Ishikawa (cell line): Measurements from ENCODE around the gene LITAF.

Experiments
- CEBPB ChIP-seq: IDR thresholded peaks from 2 replicates; pipeline ENCODE4 v1.6.1; 2012
- CREB1 ChIP-seq: IDR thresholded peaks from 2 replicates; pipeline ENCODE4 v1.6.1; 2012; ENCODE audit warnings: low read depth
- EGR1 ChIP-seq: IDR thresholded peaks from 2 replicates; pipeline ENCODE4 v1.6.1; 2012
- EP300 ChIP-seq: IDR thresholded peaks from 2 replicates; pipeline ENCODE4 v1.6.1; 2012; ENCODE audit warnings: borderline replicate concordance
- FOXM1 ChIP-seq: IDR thresholded peaks from 2 replicates; pipeline ENCODE4 v1.6.1; 2012; ENCODE audit warnings: low read depth, borderline replicate concordance
- NFIC ChIP-seq: IDR thresholded peaks from 2 replicates; pipeline ENCODE4 v1.6.1; 2012
- RAD21 ChIP-seq: IDR thresholded peaks from 2 replicates; pipeline ENCODE4 v1.6.1; 2012; ENCODE audit warnings: low read depth
- TAF1 ChIP-seq: IDR thresholded peaks from 2 replicates; pipeline ENCODE4 v1.6.1; 2012; ENCODE audit warnings: low read depth, mild to moderate bottlenecking
- TCF12 ChIP-seq: IDR thresholded peaks from 2 replicates; pipeline ENCODE4 v1.6.1; 2012; ENCODE audit warnings: low read depth
- TEAD4 ChIP-seq: IDR thresholded peaks from 2 replicates; pipeline ENCODE4 v1.6.1; 2012
- YY1 ChIP-seq: IDR thresholded peaks from 2 replicates; pipeline ENCODE4 v1.6.1; 2012; ENCODE audit warnings: low read depth
- ZBTB7A ChIP-seq: IDR thresholded peaks from 2 replicates; pipeline ENCODE4 v1.6.1; 2012; ENCODE audit warnings: low read depth
- TF ChIP-seq, protein P1 (sequence below): IDR thresholded peaks from 2 replicates; pipeline ENCODE4 v1.6.1; 2012; ENCODE audit warnings: low read depth, mild to moderate bottlenecking
- TF ChIP-seq, protein P2 (sequence below): IDR thresholded peaks from 2 replicates; pipeline ENCODE4 v1.6.1; 2012
- TF ChIP-seq, protein P3 (sequence below): IDR thresholded peaks from 2 replicates; pipeline ENCODE4 v1.6.1; 2012

The LITAF gene

DNA sequence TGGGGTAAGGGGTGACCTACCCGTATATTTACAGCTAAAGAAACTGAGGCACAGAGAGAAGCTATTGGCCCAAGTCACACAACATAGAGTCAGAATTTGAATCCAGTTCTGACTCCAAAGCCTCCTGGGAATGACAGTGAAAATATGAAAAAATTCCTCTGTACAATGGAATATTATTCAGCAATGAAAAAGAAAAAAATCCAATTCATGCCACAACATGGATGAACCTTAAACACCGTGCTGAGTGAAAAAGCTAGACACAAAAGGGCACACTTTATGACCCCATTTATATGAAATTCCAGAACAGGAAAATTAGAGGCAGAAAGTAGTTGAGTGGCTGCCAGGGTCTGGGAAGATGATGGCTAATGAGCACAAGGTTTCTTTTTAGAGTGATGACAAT is 75.4 kb downstream of the LITAF start:
- TF ChIP-seq EP300 (no peak), RAD21 (no peak), CREB1 (no peak), ZBTB7A (no peak), YY1 (no peak), CEBPB (no peak), EGR1 (no peak), NFIC (no peak), TAF1 (no peak), FOXM1 (no peak), TEAD4 (no peak), TCF12 (no peak)
- TF ChIP-seq, protein P1, sequence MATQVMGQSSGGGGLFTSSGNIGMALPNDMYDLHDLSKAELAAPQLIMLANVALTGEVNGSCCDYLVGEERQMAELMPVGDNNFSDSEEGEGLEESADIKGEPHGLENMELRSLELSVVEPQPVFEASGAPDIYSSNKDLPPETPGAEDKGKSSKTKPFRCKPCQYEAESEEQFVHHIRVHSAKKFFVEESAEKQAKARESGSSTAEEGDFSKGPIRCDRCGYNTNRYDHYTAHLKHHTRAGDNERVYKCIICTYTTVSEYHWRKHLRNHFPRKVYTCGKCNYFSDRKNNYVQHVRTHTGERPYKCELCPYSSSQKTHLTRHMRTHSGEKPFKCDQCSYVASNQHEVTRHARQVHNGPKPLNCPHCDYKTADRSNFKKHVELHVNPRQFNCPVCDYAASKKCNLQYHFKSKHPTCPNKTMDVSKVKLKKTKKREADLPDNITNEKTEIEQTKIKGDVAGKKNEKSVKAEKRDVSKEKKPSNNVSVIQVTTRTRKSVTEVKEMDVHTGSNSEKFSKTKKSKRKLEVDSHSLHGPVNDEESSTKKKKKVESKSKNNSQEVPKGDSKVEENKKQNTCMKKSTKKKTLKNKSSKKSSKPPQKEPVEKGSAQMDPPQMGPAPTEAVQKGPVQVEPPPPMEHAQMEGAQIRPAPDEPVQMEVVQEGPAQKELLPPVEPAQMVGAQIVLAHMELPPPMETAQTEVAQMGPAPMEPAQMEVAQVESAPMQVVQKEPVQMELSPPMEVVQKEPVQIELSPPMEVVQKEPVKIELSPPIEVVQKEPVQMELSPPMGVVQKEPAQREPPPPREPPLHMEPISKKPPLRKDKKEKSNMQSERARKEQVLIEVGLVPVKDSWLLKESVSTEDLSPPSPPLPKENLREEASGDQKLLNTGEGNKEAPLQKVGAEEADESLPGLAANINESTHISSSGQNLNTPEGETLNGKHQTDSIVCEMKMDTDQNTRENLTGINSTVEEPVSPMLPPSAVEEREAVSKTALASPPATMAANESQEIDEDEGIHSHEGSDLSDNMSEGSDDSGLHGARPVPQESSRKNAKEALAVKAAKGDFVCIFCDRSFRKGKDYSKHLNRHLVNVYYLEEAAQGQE = no peak
- TF ChIP-seq, protein P2, sequence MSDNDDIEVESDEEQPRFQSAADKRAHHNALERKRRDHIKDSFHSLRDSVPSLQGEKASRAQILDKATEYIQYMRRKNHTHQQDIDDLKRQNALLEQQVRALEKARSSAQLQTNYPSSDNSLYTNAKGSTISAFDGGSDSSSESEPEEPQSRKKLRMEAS = no peak
- TF ChIP-seq, protein P3, sequence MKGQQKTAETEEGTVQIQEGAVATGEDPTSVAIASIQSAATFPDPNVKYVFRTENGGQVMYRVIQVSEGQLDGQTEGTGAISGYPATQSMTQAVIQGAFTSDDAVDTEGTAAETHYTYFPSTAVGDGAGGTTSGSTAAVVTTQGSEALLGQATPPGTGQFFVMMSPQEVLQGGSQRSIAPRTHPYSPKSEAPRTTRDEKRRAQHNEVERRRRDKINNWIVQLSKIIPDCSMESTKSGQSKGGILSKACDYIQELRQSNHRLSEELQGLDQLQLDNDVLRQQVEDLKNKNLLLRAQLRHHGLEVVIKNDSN = no peak

DNA sequence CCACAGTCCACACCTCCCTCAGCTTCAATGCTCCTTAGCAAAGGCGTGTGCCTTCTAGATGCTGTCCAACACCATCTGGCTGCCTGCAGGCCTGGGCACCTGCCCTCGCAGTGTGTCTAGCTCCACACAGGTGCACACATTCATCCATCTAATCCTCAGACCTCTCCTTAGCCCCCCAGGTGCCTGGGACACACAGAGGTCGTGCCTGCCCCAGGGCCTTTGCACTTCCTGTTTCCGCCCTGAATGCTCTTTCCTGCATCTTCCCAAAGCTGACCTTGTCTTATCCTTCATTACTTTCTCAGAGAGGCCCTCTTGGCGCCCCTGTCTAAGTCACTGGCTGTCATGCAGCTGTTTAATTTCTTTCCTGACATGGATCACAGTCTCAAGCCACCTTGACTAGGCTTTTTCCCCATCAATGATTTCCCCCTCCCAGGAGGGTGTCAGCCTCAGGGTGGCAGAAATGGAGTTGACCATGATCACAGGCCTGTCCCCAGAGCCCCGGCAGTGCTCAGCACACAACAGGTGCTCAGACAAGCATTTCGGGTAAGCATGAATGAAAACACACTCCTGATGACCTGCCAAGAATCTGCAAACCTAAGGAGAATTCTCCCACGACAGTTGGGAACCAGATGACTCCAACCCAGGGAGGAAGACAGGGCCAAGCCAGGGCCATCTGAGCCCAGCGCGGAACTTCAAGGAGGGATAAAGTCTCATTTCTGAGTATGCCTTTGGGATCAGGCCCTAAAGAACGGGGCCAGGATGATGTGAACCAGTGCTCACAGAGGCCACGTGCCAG is 76.3 kb downstream of the LITAF start:
- TF ChIP-seq RAD21 (no peak), TAF1 (no peak), TCF12 (no peak), TEAD4 (no peak), EP300 (no peak), EGR1 (no peak), FOXM1 (no peak), YY1 (no peak), CEBPB (no peak), CREB1 (no peak), NFIC (no peak), ZBTB7A (no peak)
- TF ChIP-seq, protein P3 = no peak
- TF ChIP-seq, protein P1 = no peak
- TF ChIP-seq, protein P2 = no peak

DNA sequence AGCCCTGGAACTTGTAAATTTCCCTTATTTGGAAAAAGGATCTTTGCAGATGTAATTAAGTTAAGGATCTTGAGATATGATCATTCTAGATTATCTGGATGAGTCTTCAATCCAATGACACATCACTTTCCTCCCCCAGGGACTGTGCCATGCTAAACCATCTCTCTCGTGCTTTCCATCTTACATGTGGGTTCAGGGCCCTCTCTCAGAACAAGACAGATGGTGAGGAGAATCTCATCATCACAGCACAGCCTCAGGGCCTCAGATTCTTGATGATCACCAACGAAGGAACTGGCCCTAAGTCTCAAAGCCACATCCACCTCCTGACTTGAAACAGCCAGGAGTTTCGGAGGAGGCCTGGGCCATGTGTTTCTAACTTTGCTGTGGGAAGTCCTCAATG is 78.7 kb downstream of the LITAF start:
- TF ChIP-seq CEBPB (no peak), NFIC (no peak), EP300 (no peak), YY1 (no peak), TAF1 (no peak), TEAD4 (no peak), CREB1 (no peak)
- TF ChIP-seq, protein P3 = no peak

DNA sequence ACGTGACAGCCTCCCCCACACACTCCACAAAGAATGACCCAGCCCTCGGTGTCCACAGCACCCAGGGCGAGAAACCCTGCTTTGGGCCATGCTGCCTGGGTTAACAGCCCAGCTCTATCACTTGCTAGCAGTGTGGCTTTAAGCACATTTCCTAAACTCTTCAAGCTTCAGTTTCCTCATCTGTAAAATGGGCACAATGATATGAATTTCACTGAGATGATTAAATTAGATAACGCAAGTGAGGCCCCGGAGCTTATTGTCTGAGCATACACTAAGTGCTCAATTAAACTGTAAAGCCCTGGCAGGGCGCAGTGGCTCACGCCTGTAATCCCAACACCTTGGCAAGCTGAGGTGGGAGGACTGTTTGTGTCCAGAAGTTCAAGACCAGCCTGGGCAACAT is 79.4 kb downstream of the LITAF start:
- TF ChIP-seq EP300 = no peak
- no peak for TF ChIP-seq CEBPB
- TF ChIP-seq, protein P3 = no peak
- TF ChIP-seq, protein P2 = no peak
- TF ChIP-seq EGR1 = no peak
- no peak for TF ChIP-seq TAF1
- no peak for TF ChIP-seq TEAD4
- no peak for TF ChIP-seq RAD21
- no peak for TF ChIP-seq YY1
- TF ChIP-seq NFIC = no peak

DNA sequence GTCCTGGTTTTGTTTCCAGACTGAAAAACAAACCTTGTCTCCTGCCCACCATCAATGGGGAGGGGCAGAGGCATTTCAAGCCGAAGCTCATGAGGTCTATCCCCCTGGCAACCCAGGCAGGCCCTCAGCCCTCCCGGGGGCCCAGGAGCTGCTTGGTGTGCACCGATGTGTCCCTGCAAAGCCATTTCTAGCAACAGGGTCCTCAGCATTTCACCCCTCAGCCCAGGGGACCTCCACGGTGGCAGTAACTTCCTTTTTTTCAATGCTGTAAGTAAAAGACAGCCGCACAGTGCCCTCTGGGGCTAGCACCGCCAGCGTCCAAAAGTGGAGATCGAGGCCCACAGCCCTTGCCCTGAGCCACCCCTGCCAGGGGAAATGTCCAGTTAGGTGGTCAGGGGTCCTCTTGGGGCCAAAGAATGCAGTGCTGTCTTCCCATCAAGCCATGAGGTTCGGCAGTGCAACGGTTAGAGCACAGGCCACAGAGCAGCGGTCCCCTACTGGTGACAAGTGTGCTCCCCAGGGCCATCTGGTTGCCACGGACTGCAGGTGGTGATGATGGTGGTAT is 79.9 kb downstream of the LITAF start:
- TF ChIP-seq EGR1 = no peak
- TF ChIP-seq EP300 = no peak
- no peak for TF ChIP-seq CREB1
- TF ChIP-seq FOXM1 = no peak
- no peak for TF ChIP-seq TAF1
- TF ChIP-seq NFIC = no peak
- TF ChIP-seq, protein P3 = no peak
- TF ChIP-seq ZBTB7A = no peak
- no peak for TF ChIP-seq YY1
- TF ChIP-seq TCF12 = no peak
- TF ChIP-seq CEBPB = no peak
